Peyer's patch (tissue), 4 donors: ENCODE results near the gene KANSL3.

Experiments
- POLR2A ChIP-seq, 2 donors: fragments of 450-650 bp; IDR thresholded peaks; one replicate each; pipeline ENCODE4 v1.5.1; 2017; ENCODE audit warnings: antibody characterized with exemption in 2 of 2, mild to moderate bottlenecking in 2 of 2, moderate library complexity in 2 of 2
- TF ChIP-seq, protein P1 (sequence below), 6 experiments: fragments of 450-650 bp in 4 of 6; fragments of 200-600 bp in 2 of 6; sonication (generic) in 1 of 6; IDR thresholded peaks; one replicate each; pipeline ENCODE4 v1.5.1; 2017 to 2019; ENCODE audit warnings: antibody characterized with exemption in 6 of 6, mild to moderate bottlenecking in 3 of 6, moderate library complexity in 1 of 6

DNA sequence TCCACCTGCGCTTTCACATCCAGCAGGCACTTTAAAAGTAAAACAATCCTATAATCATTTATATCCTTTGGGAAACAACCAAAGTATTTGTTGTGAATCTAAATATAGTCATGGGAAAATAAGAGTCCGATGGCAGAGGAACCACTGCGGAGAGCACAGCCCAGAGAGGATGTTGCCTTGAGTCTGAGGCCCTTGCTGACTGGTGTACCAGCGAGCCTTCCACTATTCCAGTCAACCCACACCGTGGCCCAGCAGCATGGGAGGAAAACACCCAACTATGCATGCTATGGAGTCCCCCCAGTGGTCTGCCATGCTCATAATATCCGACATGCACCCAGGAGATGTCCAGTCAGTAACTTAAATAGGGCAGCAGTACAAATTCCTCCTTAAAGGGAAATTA, 21.6 kb downstream of the KANSL3 start:
- TF ChIP-seq POLR2A (IDR thresholded peaks at IDR 0.05): no peak
- TF ChIP-seq, protein P1, sequence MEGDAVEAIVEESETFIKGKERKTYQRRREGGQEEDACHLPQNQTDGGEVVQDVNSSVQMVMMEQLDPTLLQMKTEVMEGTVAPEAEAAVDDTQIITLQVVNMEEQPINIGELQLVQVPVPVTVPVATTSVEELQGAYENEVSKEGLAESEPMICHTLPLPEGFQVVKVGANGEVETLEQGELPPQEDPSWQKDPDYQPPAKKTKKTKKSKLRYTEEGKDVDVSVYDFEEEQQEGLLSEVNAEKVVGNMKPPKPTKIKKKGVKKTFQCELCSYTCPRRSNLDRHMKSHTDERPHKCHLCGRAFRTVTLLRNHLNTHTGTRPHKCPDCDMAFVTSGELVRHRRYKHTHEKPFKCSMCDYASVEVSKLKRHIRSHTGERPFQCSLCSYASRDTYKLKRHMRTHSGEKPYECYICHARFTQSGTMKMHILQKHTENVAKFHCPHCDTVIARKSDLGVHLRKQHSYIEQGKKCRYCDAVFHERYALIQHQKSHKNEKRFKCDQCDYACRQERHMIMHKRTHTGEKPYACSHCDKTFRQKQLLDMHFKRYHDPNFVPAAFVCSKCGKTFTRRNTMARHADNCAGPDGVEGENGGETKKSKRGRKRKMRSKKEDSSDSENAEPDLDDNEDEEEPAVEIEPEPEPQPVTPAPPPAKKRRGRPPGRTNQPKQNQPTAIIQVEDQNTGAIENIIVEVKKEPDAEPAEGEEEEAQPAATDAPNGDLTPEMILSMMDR (IDR thresholded peaks at IDR 0.05): no peak
